Endothelial cell of umbilical vein (primary cell): ENCODE measurements around the gene DOP1B.

ENCODE experiments used
- EZH2 ChIP-seq: IDR thresholded peaks from 2 replicates; pipeline ENCODE4 v1.6.1; 2012; ENCODE audit warnings: borderline replicate concordance, low read depth, mild to moderate bottlenecking, moderate library complexity, low read length, inconsistent platforms; ENCODE audit not compliant: severe bottlenecking
- FOS ChIP-seq: IDR thresholded peaks from 2 replicates; pipeline ENCODE4 v1.6.1; 2011; ENCODE audit warnings: mild to moderate bottlenecking, low read length, moderate library complexity, borderline replicate concordance; ENCODE audit not compliant: insufficient read depth
- GATA2 ChIP-seq: IDR thresholded peaks from 2 replicates; pipeline ENCODE4 v1.7.0; 2011; ENCODE audit warnings: low read depth, mild to moderate bottlenecking, moderate library complexity, mixed read lengths, low read length; ENCODE audit not compliant: insufficient read length, insufficient read depth
- JUN ChIP-seq: IDR thresholded peaks from 2 replicates; pipeline ENCODE4 v1.6.1; 2011; ENCODE audit warnings: borderline replicate concordance, low read depth; ENCODE audit not compliant: insufficient read length, insufficient read depth
- MYC ChIP-seq: IDR thresholded peaks from one replicate; pipeline ENCODE4 v1.6.1; 2011; ENCODE audit warnings: mild to moderate bottlenecking, low read depth, low read length
- POLR2A ChIP-seq: IDR thresholded peaks from 2 replicates; pipeline ENCODE4 v1.6.1; 2012; ENCODE audit warnings: low read depth, mild to moderate bottlenecking, control low read depth, low read length
- POLR2AphosphoS5 ChIP-seq: IDR thresholded peaks from 2 replicates; pipeline ENCODE4 v1.6.1; 2012; ENCODE audit warnings: low read depth, mild to moderate bottlenecking, control low read depth, low read length, moderate library complexity; ENCODE audit not compliant: insufficient read depth
- TF ChIP-seq, protein P1 (sequence below), 2 donors: IDR thresholded peaks; 1 replicate in 1 of 2; 2 replicates in 1 of 2; pipeline ENCODE4 v1.5.1; 2011; ENCODE audit warnings: low read length in 2 of 2, mild to moderate bottlenecking in 2 of 2, moderate library complexity in 2 of 2, control low read depth in 1 of 2, inconsistent platforms in 1 of 2, low read depth in 1 of 2; ENCODE audit not compliant: insufficient read depth in 1 of 2; ENCODE audit errors: extremely low read depth in 1 of 2
- TF ChIP-seq, protein P2 (sequence below): IDR thresholded peaks from 2 replicates; pipeline ENCODE4 v1.6.1; 2011; ENCODE audit not compliant: insufficient read depth, insufficient read length

DNA sequence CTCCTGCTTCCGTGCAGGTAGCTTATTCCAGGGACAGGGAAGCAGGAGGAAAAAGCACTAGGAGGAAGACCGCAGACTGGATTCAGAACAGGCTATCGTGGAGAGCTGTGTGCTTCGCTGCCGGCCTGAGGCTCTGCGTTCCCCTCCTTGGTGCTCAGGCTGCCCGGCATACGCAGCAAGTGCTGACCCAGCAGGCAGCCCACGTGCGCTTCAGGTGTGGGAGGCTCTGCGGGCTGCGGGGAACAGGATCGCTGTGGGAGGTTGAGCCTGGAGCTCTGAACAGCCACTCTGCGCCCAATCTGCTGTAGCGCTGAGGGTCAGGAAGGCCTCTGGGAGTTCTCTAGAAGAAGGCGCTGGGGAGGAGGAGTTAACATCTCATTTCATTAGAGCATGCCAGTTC, 27.9 kb downstream of the DOP1B start:
- TF ChIP-seq POLR2A: no peak
- TF ChIP-seq, protein P1, sequence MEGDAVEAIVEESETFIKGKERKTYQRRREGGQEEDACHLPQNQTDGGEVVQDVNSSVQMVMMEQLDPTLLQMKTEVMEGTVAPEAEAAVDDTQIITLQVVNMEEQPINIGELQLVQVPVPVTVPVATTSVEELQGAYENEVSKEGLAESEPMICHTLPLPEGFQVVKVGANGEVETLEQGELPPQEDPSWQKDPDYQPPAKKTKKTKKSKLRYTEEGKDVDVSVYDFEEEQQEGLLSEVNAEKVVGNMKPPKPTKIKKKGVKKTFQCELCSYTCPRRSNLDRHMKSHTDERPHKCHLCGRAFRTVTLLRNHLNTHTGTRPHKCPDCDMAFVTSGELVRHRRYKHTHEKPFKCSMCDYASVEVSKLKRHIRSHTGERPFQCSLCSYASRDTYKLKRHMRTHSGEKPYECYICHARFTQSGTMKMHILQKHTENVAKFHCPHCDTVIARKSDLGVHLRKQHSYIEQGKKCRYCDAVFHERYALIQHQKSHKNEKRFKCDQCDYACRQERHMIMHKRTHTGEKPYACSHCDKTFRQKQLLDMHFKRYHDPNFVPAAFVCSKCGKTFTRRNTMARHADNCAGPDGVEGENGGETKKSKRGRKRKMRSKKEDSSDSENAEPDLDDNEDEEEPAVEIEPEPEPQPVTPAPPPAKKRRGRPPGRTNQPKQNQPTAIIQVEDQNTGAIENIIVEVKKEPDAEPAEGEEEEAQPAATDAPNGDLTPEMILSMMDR (IDR thresholded peaks at IDR 0.05; ENCODE audit: extremely low read depth in 1 of 2, insufficient read depth in 1 of 2, low read depth in 1 of 2, low read length in 2 of 2): no peak
- no peak for TF ChIP-seq MYC
- no peak for TF ChIP-seq GATA2
- TF ChIP-seq POLR2AphosphoS5: no peak
- TF ChIP-seq, protein P2, sequence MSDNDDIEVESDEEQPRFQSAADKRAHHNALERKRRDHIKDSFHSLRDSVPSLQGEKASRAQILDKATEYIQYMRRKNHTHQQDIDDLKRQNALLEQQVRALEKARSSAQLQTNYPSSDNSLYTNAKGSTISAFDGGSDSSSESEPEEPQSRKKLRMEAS: no peak
- TF ChIP-seq EZH2: no peak
- TF ChIP-seq FOS: no peak
- TF ChIP-seq JUN: no peak
